EL (cell line): ENCODE results near the gene ZNF423.

ENCODE experiments used
- DNase-seq: peaks from one replicate; pipeline ENCODE4 v3.0.0-alpha.2; 2016

ZNF423 gene

DNA sequence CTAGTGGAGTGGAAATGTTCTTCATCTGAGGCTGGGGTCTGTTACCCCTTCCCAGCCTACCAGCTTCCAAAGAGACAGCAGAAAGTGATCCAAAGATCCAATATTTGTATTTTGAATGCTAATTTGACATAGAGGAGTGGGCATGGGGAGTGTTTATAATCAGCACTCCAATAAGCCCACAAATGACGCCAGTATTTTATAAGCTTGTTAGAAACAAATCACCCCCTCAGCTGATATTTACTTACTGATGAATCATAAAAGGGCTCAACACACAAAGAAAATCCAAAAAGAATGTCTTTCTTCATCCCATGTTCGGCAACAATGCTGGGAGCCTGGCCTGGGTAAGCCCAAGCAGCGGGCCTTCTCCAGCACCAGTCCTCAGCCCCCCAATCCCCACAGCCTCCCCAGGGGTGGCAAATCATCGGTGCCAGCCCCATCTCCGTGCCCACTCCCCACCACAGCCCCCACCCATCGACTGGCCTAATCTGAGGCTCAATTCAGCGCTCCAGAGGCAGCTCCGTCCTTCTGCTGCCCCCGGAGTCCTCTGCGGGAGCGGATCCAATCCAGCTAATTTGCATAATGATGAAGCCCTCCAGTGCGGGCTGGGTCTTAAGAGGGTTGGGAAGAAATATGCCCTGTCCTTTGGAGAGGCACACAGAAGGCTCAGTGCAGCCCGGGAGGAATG is 312.8 kb downstream of the ZNF423 start:
- DNase-seq: no peak

DNA sequence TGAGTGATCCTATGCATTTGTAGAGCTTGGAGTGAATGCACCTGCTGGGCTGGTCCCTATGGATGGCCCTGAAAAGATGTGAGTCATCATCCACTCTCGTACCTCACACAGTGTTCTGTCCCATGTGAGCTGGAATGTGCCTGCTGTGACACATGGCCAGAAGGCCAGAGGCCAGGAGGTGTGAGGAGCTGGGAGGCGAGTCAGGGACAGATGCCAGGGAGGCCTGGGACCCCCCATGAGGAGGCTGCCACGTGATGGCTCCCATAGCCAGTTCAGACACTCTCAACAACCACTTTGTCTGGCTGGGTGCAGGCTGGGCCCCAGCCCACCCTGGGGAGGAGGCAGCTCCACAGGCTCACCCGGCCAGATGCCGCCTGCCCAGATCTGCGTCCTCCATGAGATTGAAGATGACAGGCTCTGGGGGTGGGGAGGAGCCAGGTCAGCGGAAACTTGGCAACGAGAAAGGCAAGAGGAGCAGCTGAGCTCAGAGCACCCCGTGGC is 313.5 kb downstream of the ZNF423 start:
- DNase-seq: no peak

- no peak for DNase-seq
These were observed 315.1 kb downstream of the ZNF423 start for GRCh38 chr16:49540836-49541235.

- no peak for DNase-seq
These were observed 316.2 kb downstream of the ZNF423 start for GRCh38 chr16:49539758-49540157.

DNA sequence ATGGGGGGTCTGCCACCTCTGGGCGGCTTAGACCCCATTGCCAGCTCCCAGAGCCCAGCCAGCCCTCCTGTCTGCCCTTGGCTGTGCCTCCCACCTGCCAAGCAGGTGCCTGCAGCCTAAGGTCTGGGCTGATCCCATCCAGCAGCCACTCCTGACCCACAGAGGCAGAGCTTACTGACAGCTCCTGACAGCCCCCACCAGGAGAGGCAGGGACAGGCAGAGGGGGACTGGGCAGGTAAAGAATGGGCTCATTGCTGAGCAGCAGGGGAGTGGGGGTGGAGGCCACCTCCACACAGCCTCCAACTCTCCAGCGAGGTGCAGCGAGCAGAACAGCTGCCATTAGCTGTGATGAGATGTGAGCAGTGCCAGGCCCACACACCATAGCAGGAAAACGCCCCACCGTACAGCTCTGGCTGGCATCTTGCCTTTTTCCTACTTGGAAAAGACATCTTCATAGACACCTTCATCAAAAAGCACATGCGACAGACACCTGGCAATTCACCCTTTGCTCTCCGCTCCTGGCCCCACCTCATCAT is 317.9 kb downstream of the ZNF423 start:
- DNase-seq: no peak

GRCh38 chr16:49534901-49535610 is 320.9 kb downstream of the ZNF423 start:
- DNase-seq: no peak

DNA sequence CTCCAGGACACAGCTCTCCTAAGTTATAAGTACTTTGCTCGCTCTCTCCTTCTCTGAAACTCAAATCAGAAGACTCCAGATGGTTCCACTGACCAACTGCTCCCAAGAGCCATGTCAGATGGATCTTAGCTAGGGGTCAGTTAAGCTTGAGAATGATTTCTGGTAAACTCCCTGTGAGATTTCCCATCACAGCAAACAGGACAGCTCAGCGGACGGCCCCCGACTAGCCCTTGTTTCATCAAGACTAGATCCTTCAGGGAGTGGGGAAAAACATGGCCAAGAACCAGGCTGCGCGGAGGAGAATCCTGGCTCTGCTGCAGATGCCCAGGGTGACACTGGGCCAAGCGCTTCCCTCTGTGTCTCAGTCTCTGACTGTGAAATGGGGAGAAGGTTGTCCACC is 322.5 kb downstream of the ZNF423 start:
- no peak for DNase-seq

DNA sequence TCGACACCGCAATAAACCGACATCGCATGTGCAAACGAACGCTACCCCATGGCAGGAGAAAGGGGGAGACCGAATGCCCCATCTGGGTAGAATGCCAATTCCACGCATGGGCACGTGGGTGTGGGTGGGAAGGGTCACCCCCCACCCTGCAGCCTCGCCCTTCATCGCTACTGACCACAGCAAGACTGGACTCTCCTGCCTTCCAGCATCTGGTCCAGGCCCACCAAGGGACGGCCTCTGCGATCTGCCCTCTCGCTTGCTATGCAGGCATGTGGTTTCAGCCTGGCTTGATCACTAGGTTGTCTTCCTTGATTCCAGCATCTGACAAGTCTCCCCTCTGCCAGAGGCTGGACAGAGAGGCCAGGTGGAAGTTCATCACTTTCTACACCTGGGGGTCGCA is 323.0 kb downstream of the ZNF423 start:
- no peak for DNase-seq

DNA sequence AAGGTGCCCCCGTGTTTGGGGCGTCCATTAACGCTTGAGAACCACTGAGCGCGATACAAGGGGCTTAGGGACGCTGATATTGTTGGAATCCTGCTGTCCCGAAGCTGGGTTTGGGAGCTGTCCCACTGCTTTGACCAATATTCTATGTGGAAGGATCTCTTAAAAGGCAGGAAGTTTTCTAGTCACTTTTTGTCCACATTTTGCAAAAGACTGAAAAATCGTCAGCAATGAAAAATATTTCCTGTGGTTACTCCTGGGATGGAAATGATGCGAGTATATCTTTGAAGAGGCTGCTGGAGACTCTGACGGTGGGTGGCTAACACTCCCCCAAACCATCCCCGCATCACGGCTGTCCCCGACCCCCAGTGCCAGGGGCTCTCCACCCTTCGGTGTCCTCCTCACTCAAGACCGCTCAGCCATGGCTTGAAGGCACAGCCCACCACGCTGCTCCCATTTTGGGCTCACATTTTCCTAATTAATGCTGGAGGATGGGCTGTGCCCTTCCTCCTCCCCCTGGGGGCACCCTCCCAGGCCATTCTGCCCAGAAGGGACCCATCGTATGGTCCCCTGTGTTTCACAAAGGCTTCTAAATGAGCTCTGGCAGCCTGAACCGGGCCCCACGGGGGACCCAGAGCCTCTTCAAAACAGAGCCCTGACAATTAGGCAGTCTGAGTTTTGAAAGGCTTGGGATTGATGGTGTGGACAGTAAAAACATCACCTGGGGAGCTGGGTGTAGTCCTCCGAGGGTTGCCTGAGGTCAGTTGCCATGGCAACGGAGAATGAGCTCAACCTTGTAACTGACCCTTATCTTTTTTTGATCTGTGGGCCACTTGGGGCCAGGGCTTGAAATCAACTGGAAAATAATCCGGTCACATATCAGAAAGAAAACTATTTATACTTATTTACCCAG is 323.7 kb downstream of the ZNF423 start:
- no peak for DNase-seq

DNA sequence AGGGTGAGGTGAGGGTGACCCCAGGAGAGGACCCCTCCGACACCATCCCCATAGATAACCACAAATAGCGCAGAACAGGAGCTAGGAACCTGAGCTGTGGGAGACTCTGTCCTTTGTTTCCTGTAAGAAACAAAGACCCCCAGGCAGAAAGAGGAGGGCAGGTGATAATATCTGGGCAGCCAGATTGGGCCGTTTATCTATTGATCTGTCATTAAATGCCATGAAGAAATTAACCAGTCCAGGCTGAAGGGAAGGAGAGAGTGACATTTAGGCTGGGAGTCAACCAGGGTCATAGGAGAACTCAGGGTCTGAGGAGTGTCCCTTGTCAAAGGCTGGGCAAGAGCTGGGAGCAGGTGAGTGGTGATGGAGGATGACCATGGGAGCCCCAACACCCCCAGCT is 324.5 kb downstream of the ZNF423 start:
- DNase-seq: no peak

DNA sequence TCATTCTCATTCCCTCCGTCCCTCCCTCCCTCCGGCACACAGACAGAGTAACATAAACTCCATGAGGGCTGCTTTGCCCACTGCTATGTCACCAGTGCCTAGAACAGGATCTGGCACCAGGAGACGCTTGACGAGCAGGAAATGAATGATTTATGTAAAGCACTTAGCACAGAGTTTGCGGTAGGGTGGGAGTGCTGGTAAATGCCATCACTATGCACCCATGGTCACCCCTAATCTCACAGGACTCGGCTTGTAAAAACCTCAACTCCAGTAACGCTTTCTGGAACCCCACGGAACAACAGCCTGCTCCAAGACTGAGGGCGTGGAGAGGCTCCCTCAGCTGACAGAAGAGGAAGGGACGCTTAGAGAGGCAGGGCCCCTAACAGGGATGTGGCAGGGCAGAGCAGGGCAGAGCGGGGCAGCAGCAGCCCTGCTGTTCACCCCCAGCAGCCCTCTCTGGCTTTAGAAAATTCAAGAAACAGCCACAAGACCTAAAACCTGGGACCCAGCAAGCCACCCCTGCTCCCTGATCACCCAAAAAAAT is 325.4 kb downstream of the ZNF423 start:
- no peak for DNase-seq

GRCh38 chr16:49529411-49530045 is 326.4 kb downstream of the ZNF423 start:
- DNase-seq: no peak

DNA sequence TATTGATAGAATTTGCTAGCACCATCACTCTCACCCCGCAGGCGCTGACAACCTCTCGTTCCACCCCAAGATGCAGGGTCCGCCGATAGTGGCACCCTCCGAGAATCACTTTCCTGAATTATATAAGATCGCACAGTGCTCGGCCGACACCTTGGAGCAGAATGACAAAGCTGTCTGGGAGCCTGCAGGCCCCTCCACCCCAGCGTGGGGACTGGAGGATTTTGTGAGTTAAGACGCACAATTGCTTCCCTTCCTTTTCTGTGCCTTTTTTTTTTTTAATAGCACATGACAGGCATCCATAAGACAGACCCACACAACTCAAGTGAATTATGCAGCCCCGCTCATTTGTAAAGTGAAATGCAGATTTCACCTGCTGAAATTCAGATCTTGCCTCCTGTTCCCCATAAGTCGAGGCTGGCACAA is 327.0 kb downstream of the ZNF423 start:
- DNase-seq: no peak

DNA sequence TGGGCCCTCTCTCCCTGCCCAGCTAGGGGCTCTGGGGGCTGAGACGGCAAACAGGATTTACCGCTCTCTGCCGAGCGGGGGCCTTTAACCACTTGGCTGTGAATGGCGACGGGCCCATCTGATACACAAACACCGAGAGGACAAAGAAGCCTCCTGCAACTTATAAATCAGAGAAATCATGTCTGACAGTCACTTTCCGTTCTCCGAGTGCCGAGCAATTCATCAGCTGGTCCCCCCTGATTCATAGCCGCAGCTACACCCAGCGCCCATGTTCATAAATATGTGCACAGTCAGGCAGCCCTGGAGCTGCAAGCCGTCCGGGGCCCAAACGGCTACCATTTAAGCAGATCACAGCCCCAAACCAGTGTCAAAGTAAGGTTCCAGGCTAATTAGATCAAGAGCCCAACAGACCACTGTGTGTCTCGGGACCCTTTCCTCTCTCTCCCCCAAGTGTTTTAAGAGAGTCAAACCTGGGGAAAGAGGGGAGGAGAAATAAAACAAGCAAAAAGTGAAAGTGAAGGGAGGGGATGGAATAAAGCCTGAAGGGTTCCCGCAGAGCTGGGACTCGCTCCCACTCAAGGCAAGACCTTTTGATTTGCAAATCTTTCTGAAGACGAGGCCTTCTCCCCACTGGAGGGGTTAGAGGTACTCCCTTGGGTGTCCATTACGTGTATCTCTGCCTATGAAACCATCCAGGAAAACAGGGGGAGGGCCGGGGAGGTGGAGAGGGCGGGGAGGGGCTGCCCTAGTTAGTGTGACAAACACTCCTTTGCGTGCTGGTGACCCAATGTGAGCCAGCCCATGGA is 327.6 kb downstream of the ZNF423 start:
- no peak for DNase-seq

DNA sequence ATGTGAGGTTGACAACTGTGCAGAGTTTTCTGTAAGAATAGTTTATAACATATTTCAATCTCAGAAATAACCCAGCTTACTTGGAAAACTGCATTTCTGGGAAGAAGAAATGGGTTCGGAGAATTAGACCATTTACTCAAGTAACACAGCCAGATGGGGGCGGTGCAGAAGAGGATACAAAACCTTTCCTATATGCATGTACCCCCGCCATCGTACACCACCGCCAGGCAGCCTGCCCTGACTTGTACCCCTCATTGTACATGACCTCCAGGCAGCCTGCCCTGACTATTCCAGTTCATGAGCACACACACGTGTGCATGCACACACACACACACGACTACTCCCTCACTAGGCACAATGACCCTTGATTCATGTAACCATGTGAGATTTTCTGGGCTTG is 328.3 kb downstream of the ZNF423 start:
- DNase-seq: no peak

GRCh38 chr16:49526860-49527365 is 329.0 kb downstream of the ZNF423 start:
- DNase-seq: no peak

GRCh38 chr16:49524947-49525315 is 331.0 kb downstream of the ZNF423 start:
- no peak for DNase-seq

GRCh38 chr16:49524216-49524946 is 331.5 kb downstream of the ZNF423 start:
- no peak for DNase-seq

DNA sequence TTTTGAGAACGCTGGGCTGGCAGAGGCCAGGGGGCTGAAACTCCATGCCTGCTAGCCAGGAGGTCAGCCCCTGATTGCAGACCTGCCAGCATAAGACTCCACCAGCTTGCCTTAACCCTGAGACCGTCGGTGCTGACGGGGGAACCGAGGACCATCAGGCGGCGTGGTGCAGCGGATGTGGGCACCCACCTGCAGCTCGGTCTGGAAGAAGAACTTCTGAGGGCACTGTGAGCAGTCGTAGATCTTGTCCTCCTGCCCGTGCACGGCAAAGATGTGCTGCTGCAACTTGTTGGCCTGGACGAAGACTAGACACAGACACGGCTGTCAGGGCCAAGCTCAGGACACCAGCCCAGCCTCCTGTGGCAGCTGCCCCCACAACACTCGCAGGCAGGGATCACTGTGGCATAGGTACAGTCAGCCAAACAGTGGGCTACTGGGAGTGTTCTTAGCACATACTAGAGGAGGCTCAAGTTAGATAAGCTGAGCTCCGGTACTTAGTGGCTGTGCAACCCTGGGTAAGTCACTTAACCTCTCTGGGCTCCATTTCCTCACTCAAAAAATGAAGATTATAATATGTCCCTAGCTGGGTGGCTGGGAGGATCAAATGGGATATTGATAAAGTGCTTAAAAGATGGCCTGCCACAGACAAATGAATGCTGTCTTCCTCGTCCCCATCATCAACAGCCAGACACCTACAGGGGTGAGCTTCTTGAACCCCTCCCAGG is 332.3 kb downstream of the ZNF423 start:
- no peak for DNase-seq
